Spleen (tissue), 11 donors: ENCODE results near the gene SLC38A8. TPM values are rescaled to one million over a fixed set of nuclear protein-coding genes. Genes with fewer than 3 reads are reported as not detected.

Experiments used
- DNase-seq: peaks from one replicate; pipeline ENCODE4 v3.0.0-alpha.2; 2020
- H3K27ac ChIP-seq, 8 donors: fragments of 200-600 bp; sonication (generic) in 7 of 8; 1 replicate in 4 of 8; 2 replicates in 4 of 8; pipeline versions ENCODE4 v1.5.0 to v1.8.0; 2016 to 2021; ENCODE audit warnings: inconsistent platforms in 4 of 8, mild to moderate bottlenecking in 4 of 8, moderate library complexity in 1 of 8
- H3K27me3 ChIP-seq, 7 donors: fragments of 200-600 bp; sonication (generic) in 6 of 7; replicated peaks in 1 of 7; 1 replicate in 4 of 7; 2 replicates in 3 of 7; pipeline versions ENCODE4 v1.5.0 to v1.8.0; 2016 to 2021; ENCODE audit warnings: inconsistent platforms in 3 of 7, mild to moderate bottlenecking in 1 of 7
- H3K36me3 ChIP-seq, 6 donors: fragments of 200-600 bp; sonication (generic) in 5 of 6; 1 replicate in 4 of 6; 2 replicates in 2 of 6; pipeline versions ENCODE4 v1.5.0 to v1.8.0; 2016 to 2021; ENCODE audit warnings: inconsistent platforms in 2 of 6
- H3K4me1 ChIP-seq, 6 donors: fragments of 200-600 bp; sonication (generic) in 5 of 6; 1 replicate in 3 of 6; 2 replicates in 3 of 6; pipeline versions ENCODE4 v1.5.0 to v1.8.0; 2016 to 2021; ENCODE audit warnings: inconsistent platforms in 3 of 6
- H3K4me3 ChIP-seq, 8 donors: fragments of 200-600 bp; sonication (generic) in 7 of 8; 1 replicate in 4 of 8; 2 replicates in 4 of 8; pipeline versions ENCODE4 v1.5.0 to v1.8.0; 2016 to 2021; ENCODE audit warnings: inconsistent platforms in 4 of 8, mild to moderate bottlenecking in 4 of 8, moderate library complexity in 2 of 8
- H3K9me3 ChIP-seq, 8 donors: fragments of 200-600 bp; sonication (generic) in 7 of 8; 1 replicate in 4 of 8; 2 replicates in 4 of 8; pipeline versions ENCODE4 v1.5.0 to v1.8.0; 2016 to 2021; ENCODE audit warnings: inconsistent platforms in 4 of 8
- POLR2A ChIP-seq, 3 donors: fragments of 450-650 bp; IDR thresholded peaks; one replicate each; pipeline ENCODE4 v1.5.1; 2017; ENCODE audit warnings: antibody characterized with exemption in 3 of 3, mild to moderate bottlenecking in 1 of 3
- POLR2AphosphoS5 ChIP-seq, 3 donors: sonication (generic); formaldehyde crosslinking; IDR thresholded peaks; one replicate each; pipeline ENCODE4 v1.5.1; 2017; ENCODE audit warnings: antibody characterized with exemption in 3 of 3
- WGBS, 5 donors: extraction: QIAGEN DNeasy Blood & Tissue Kit in 3 of 5; methylation state at CpG; one replicate each; pipeline versions ENCODE4 v1.1.5 to v1.1.7; 2013 to 2018; 5-methylcytosine and 5-hydroxymethylcytosine counted together
- intact Hi-C: fragments of 100-400 bp; cut with DNase I; formaldehyde crosslinking; loops from one replicate; pipeline ENCODE4 v1.15.0; 2023; ENCODE audit warnings: low total_unique reads
- polyA plus RNA-seq, 3 donors: library from polyadenylated mRNA; stranded (reverse); fragments of 200-250 nt; gene quantifications; one replicate each; pipeline ENCODE4 v1.2.1, GENCODE V29; 2013
- total RNA-seq, 7 donors: library from RNA; depleted of rRNA in 3 of 7; stranded (reverse); fragments of >200 nt in 3 of 7; fragmentation: NEBNext Ultra II Directional in 4 of 7; extraction: Animal tissue kit (Norgen Biotek cat#: 25700) in 4 of 7; gene quantifications; one replicate each; pipeline versions ENCODE4 v1.1.0 to v1.2.1, GENCODE V29; 2016 to 2021
- TF ChIP-seq, protein P1 (sequence below), 11 experiments: fragments of 200-600 bp in 7 of 11; fragments of 450-650 bp in 4 of 11; sonication (generic) in 4 of 11; IDR thresholded peaks in 8 of 11; conservative IDR thresholded peaks in 3 of 11; 1 replicate in 7 of 11; 2 replicates in 4 of 11; pipeline versions ENCODE4 v1.4.0 to v1.8.0; 2016 to 2021; ENCODE audit warnings: antibody characterized with exemption in 11 of 11, inconsistent platforms in 4 of 11, mild to moderate bottlenecking in 1 of 11
- donor health status: healthy with polysubstance abuse.
- donor health status: DM: no; HTN: no; CAD: no; lungs with moderate emphysema.
- donor health status: DM: no; HTN: no; CAD: no.
- donor health status: Bipolar disorder and iron deficiency.
- donor health status: healthy.
- donor health status: DM: no; HTN: no; CAD: no.
- donor health status: DM: yes; HTN: yes; CAD: no.

The SLC38A8 gene
- total and polyA plus RNA-seq, 10 donors = 0.37 TPM; not detected in 9

DNA sequence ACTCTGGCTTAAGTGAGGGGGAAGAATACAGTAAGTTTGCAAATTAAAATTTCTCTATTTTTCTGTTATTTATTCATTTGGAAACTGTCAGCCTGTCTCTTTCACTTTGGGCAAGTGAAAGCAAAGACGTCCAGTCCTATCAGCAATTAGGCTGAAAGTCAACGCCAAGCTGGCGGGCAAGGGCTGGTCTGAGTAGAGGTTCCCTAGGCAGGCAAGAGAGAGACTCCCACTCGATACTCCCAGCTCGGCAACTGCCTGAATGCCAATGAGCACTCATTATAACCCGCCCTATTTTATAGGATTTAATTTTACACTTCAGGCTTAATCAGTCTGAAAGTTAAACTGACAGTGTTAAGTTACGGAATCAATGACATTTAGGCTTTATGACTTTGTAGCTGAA lies 14.3 kb upstream of the SLC38A8 start:
- intact Hi-C loops = no loop called here
- 87 to 94% (median 92%) methylated on average over 7 of the region's 7 CpGs for WGBS, 5 donors
- Histone ChIP-seq H3K36me3 (peaks cover 2 to 100% (median 99%) of the 10 kb centered on the region in 6 donors), H3K27ac (no peak overlapping the region), H3K4me1 (no peaks in the 10 kb centered on the region), H3K4me3 (no peak overlapping the region), H3K9me3 (no peaks in the 10 kb centered on the region), H3K27me3 (no peaks in the 10 kb centered on the region)
- TF ChIP-seq POLR2AphosphoS5 (IDR thresholded peaks at IDR 0.05) = no peak
- TF ChIP-seq, protein P1, sequence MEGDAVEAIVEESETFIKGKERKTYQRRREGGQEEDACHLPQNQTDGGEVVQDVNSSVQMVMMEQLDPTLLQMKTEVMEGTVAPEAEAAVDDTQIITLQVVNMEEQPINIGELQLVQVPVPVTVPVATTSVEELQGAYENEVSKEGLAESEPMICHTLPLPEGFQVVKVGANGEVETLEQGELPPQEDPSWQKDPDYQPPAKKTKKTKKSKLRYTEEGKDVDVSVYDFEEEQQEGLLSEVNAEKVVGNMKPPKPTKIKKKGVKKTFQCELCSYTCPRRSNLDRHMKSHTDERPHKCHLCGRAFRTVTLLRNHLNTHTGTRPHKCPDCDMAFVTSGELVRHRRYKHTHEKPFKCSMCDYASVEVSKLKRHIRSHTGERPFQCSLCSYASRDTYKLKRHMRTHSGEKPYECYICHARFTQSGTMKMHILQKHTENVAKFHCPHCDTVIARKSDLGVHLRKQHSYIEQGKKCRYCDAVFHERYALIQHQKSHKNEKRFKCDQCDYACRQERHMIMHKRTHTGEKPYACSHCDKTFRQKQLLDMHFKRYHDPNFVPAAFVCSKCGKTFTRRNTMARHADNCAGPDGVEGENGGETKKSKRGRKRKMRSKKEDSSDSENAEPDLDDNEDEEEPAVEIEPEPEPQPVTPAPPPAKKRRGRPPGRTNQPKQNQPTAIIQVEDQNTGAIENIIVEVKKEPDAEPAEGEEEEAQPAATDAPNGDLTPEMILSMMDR (IDR thresholded peaks at IDR 0.05 in 8 of 11, conservative IDR thresholded peaks at IDR 0.05 in 3 of 11) = no peak
- no peak for TF ChIP-seq POLR2A (IDR thresholded peaks at IDR 0.05)
- no peak for DNase-seq

DNA sequence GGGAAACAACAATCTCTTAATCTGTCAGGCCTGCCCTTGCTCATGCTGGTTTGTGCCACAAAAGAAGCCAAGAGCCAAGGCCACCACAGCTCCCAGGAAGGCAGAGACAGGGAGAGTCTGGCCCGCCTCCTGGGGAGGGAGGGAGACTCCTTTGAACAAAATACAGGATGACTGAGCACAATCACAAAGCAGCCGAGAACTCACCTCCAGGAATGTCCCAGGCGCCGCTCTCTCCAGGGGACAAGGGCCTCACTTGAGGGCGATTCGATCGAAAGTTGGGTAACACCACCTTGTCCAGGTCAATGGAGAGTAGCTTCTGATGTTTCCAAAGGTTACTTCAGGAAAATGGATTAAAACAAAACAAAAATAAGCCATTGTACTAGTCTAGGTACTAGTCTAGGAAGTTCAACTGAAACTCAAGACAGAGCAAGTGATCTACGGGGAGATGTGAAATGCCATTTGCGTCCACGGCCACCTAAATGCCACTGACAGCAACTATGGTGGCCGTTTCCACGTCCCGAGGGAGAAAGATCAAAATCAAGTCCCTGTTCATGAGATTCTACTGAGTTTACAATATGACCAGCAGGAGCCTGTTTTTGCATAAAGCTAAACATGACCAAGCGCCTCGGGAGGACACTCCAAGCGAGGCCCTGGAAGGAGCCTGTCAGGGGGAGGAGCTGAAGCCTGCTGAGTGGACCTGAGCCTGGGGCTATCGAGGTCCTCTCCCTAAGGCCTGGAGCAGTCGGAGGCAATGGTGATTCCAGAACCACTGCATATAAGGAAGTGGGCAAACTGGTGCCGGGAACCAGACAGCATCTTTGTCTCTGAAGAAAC lies 13.4 kb upstream of the SLC38A8 start:
- peak; percentile 42 for DNase-seq
- Histone ChIP-seq H3K9me3 (no peaks in the 10 kb centered on the region), H3K27me3 (no peaks in the 10 kb centered on the region), H3K36me3 (peaks cover 2 to 100% (median 91%) of the 10 kb centered on the region in 6 donors), H3K27ac (no peak overlapping the region), H3K4me3 (no peak overlapping the region), H3K4me1 (no peaks in the 10 kb centered on the region)
- intact Hi-C loops = no loop called here
- TF ChIP-seq, protein P1 (IDR thresholded peaks at IDR 0.05 in 8 of 11, conservative IDR thresholded peaks at IDR 0.05 in 3 of 11) = no peak
- TF ChIP-seq POLR2A (IDR thresholded peaks at IDR 0.05) = no peak
- TF ChIP-seq POLR2AphosphoS5 (IDR thresholded peaks at IDR 0.05) = no peak
- WGBS, 5 donors = 91 to 94% (median 93%) methylated on average over 19 of the region's 19 CpGs

DNA sequence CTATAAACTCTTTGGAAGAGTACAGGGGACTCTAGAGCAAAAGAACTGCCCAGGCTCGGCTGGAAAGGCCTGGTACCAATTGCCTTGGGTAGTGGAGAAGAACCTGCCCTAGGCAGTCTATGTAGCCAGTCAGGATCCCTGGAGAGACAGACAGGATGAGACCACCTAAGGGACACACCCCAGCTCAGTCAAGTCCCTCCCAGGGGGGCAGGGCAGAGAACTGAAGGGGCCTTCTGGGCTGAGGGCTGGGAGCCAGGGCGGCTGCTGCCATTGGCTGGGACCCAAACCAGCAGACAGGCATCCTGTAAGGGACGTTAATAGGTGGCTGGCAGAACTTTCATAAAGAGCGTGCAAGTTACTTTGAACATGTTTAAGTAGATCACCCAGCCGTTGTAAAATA lies 12.8 kb upstream of the SLC38A8 start:
- Histone ChIP-seq H3K27ac (no peak overlapping the region), H3K36me3 (peaks cover 2 to 100% (median 85%) of the 10 kb centered on the region in 6 donors), H3K27me3 (no peaks in the 10 kb centered on the region), H3K4me1 (no peaks in the 10 kb centered on the region), H3K4me3 (no peak overlapping the region), H3K9me3 (no peaks in the 10 kb centered on the region)
- TF ChIP-seq POLR2A (IDR thresholded peaks at IDR 0.05) = no peak
- TF ChIP-seq, protein P1 (IDR thresholded peaks at IDR 0.05 in 8 of 11, conservative IDR thresholded peaks at IDR 0.05 in 3 of 11) = no peak
- TF ChIP-seq POLR2AphosphoS5 (IDR thresholded peaks at IDR 0.05) = no peak
- DNase-seq = no peak
- 69 to 87% (median 86%) methylated on average over 5 of the region's 5 CpGs for WGBS, 5 donors
- intact Hi-C loops = no loop called here

DNA sequence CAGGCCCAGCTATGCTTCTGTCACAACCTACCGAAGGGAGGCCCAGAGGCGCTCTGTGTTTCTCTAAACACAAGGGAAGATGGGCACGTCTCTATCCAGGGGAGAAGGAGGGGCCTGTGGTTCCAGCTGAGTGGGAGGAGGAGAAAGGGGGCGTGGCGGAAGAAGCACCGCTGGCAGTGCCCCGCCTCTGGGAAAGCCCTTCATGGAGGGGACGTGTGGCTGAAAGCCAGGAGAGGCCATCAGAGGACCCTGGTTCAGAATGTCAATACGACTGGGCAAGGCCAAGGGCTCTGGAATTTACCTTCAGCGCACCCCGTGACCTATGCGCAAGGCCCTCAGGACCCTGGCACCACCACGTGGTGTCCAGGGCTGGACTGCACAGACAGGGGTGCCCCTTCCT lies 12.3 kb upstream of the SLC38A8 start:
- Histone ChIP-seq H3K27ac (no peak overlapping the region), H3K36me3 (peaks cover 2 to 100% (median 85%) of the 10 kb centered on the region in 6 donors), H3K27me3 (no peaks in the 10 kb centered on the region), H3K4me1 (no peaks in the 10 kb centered on the region), H3K4me3 (no peak overlapping the region), H3K9me3 (no peaks in the 10 kb centered on the region)
- intact Hi-C loops = no loop called here
- DNase-seq = peak; percentile 54
- 79 to 91% (median 87%) methylated on average over 7 to 13 of the region's 13 CpGs for WGBS, 5 donors
- TF ChIP-seq POLR2AphosphoS5 (IDR thresholded peaks at IDR 0.05) (no peak), POLR2A (IDR thresholded peaks at IDR 0.05) (no peak)
- TF ChIP-seq, protein P1 (IDR thresholded peaks at IDR 0.05 in 8 of 11, conservative IDR thresholded peaks at IDR 0.05 in 3 of 11) = no peak
